HG03135 (cell line): ENCODE measurements around the gene SRA1.

Source experiments
- ATAC-seq: cut with Tn5 transposase; IDR thresholded peaks from one replicate; pipeline ENCODE4 v1.9.1; 2021; ENCODE audit warnings: mild to moderate bottlenecking, moderate library complexity; ENCODE audit not compliant: unreplicated experiment

Gene SRA1

DNA sequence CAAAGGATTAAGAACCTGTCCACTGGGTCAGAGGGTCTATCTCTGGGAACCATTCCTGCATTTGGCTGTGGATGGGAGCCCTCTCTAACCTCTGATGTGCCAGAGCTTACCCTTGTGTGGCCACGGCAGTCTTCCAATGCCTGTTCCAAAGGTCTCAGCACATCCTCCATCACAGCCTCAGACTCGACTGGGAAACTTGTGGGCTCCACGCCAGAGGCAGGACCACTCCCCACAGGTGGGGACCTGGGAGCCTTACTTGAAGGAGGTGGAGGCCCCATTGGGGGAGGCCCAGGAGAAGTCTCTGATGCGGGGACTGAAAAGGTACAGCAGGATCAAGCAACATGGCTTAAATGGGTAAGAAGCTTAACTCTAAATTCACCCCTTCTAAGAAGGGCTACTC is 5.4 kb downstream of the SRA1 start:
- ATAC-seq: no peak

DNA sequence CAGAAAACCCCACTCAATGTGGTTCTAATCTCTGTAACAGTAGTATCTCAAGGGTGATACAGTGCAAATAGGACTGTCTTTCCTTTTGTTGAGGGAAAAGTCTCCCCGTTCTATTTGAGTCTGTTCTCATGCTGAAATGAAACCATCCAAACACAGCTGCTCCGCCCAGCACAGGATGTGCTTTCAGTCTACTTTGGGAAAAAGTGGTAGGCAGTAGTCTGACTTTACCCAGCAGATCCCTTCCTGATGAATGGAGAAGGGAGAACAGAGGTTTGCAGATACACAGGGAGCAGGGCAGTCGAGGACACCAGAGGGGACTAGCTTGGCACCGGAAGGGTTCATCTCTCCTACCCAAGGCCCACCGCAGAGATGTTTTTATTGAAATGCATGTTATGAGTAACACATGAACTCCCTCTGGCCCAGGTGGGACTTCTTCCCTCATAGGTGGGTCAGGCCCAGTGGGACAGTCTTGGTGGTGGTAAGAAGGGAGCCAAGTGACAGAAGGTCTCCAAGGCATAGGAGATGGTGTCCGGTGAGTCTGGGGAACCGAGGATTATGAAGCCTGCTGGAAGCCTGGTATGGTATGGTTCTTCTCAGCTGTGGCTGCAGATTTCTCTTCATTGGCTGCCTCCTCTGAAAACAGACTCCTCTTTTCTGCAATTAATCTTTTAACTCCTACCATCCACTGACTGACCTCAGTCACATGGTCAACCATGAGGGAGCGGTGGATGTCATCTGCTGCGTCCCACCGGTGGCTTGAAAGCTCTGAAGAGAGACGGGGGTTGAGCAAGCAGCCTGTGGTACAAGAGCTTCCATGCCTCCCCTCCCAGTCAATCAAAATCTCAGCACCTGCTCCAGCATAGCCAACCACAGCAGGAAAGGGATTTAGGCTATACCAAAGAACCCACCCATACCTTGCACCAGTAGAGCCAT is 6.9 kb downstream of the SRA1 start:
- no peak for ATAC-seq

DNA sequence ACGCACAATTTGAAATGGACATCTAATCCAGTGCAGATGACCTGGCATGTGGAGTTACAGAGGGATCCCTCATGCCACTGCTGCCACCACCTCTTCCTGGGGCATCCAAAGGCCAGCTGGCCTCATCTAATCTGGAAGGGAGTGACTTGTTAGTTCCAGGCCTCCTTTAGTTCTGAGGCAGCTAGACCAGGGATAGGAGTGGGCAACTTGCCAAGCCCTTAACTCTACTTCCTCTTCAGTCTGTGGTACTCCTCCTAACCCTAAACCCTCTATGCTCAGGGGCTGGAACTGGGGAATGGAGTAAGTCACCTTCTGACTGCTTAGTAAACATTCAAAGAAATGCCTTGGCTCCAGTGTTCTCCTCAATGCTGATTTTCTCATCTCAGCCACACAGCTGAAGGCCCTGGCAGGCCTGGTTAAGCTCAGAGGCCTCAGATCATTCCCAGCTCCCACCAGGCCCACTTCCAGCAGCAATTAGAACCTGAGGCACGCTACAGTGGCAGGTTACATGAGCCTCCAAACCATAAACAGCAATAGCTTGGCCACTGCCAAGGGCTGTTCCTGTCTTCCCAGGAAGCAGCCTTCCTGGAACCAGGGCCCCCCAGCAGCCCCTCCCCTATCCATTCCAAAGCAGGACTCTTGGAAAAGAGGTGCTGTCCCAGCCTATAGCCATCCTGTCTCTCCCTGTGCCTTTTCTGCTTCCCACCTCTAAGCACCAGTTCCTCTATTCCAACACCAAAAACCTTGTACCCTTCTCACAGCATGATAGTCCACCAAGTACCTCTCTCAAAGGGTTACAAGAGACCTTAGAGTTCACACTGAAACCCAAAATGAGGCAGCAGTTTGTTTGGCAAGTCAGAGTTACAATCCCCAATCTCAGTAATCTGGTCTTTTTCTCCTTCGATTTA is 7.8 kb downstream of the SRA1 start:
- no peak for ATAC-seq

DNA sequence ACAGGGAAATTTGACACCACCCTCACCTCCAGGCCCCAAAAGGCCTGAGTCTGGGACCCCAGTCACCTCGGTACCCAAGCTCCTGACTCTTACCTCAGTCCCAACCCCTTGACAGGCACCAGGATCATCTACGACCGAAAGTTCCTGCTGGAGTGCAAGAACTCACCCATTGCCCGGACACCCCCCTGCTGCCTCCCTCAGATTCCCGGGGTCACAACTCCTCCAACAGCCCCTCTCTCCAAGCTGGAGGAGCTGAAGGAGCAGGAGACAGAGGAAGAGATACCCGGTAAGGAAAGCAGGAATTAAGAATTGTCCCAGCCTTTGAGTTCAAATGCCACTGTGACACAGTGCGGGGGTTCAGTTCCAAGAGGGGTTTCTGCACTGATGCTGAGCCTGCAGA is 8.5 kb downstream of the SRA1 start:
- ATAC-seq: no peak

DNA sequence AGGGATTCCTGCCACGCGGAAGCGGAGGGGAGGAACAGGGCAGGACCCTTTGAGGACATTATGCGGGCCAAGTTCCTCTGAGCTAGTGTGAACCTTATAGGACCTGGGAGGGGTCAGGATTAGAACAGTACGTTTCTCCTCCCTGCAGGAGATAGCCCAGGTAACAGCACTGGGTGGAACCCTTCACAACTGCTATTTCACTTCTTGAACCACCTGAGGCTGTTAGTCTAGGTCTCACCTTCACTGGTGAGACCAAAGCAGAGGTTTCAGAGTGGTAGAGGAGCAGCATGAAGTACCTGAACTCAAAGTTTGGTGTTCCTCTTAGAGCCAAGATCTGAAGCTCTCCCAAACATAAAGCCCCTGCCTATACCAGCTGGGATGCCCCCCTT is 9.0 kb downstream of the SRA1 start:
- ATAC-seq: no peak

DNA sequence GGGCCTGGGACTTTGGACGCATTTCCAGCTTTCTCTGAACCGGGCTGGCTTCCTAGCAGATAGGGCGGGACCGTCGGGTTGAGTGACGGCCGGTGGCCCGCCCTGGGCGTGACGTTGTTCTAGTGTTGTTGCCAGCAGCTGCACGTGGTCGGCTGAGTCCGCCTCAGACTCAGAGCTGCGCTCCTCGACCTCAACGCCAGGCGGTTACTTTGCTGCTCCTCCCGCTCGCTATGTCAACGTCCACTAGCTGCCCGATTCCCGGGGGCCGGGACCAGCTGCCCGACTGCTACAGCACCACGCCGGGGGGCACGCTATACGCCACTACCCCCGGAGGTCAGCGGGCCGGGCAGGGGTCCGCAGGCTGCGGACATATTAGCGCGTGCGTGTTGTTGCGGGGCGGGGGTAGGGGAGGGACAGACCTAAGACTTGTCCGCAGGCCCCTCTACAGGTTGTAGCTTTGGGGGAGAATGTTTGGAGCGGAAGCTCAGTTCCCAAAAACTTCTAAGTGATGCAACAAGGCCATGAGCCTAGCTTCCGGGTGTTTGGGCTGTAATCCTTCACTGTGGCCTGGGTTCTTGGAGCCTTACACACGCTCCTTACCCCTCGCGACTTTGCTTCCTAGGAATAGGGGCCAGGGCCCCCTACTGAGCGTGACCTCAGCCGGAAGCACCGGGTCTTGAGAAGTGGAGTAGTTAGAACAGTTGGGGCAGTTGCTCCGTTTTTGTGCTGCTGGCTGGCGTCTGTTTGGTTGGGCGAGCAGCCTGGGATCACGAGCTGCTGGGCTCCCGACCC is 9.6 kb downstream of the SRA1 start, which contains the start of gene EIF4EBP3:
EIF4EBP3 (plus strand) TSS at position 155 of the 792 bp plus-strand sequence; CDS start at position 231, 76 bp downstream.
- peak; percentile 99 for ATAC-seq

DNA sequence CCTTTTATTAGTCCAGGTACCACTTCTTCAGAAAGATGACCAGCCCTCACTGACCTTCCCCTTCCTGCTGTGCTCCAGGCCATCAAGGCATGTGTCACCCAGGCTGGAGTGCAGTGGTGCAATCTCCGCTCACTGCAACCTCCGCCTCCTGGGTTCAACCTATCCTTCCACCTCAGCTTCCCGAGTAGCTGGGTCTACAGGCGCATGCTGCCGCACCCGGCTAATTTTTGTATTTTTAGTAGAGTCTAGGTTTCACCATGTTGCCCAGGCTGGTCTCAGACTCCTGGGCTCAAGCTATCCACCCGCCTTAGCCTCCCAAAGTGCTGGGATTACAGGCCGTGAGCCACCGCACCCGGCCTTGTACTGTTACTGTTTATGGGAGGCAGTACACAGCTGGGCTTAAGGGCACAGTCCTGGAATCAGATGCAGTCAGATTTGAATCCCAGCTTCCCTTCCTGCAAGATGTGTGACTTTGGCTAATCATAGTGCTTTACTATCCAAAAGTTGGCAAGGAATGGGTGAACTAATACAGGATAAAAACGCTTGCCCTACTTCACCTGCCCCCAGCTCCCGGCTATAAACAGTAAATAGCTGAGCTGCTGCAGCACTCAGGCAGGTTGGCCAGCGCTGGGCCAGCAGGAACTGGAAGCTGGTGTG is 10.3 kb downstream of the SRA1 start:
- ATAC-seq: no peak

DNA sequence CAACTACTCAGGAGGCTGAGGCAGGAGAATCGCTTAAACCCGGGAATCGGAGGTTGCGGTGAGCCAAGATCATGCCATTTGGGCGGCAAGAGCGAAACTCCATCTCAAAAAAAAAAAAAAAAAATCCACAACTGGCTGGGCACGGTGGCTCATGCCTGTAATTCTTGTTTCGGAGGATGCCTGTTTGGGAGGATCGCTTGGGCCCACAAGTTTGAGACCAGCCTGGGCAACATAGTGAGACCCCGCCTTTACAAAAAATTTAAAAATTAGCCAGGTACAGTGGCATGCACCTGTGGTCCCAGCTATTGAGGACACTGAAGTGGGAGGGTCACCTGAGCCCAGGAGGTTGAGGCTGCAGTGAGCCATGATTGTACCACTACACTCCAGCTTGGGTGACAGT is 11.7 kb downstream of the SRA1 start:
- ATAC-seq: no peak

DNA sequence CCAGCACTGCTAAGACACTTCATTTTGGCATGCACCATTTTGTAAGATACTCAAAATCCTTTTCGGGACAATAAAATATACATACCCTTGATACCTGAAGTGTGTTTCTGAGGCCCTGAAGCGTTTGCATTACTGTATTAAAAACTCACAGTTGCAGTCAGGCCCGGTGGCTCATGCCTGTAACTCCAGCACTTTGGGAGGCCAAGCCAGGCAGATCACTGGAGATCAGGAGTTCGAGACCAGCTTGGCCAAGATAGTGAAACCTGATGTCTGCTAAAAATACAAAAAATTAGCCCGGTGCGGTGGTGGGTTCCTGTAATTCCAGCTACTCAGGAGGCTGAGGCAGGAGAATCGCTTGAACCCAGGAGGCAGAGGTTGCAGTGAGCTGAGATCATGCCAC is 12.3 kb downstream of the SRA1 start:
- ATAC-seq: no peak

DNA sequence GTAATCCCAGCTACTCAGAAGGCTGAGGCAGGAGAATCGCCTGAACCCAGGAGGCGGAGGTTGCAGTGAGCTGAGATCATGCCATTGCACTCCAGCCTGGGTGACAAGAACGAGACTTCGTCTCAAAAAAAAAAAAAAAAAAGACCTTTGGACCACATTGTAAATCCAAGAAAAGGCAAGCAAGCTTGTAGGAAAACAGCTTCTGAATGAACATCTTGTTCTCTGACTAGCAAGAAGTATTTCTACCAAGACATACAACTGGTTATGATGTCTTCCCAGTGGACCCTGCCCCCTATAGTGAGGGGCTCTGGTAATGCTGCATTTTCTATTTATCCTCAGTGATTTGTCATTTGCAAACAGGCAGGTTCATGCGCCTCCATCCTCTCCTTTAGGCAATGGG is 14.3 kb downstream of the SRA1 start:
- ATAC-seq: no peak

DNA sequence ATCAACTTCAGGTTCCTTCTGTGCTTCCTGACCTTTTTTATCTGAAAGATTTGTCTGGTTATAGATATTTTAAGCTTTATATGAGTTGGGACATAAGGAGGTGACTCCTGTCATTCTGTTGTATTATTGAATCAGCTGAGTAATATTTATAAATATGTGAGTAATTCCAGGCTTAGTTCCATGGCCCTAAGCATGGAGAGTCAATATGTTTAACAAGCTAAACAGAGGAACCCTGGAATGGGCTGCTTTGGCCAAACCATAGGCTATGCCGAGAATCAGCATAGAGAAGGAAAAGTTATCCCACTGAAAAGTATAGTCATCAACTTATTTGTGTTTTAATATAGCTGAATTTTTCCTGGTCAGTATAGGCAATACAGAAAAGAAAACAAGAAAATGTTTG is 17.0 kb downstream of the SRA1 start:
- no peak for ATAC-seq

DNA sequence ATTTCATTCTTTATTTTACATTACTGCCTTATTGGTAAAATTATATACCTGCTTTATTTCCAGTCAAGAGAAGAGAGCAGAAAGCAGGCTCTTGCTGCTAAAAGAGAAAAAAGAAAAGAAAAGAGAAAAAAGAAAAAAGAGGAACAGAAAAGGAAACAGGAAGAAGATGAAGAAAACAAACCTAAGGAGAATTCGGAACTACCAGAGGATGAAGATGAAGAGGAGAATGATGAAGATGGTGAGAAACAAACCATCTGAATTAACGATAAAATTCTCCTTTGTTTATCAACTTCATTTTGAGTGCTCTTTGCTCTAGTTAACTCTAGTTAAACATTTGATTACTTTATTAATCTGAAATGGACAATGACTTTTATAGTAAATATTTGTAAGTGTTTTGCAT is 33.3 kb downstream of the SRA1 start:
- no peak for ATAC-seq

DNA sequence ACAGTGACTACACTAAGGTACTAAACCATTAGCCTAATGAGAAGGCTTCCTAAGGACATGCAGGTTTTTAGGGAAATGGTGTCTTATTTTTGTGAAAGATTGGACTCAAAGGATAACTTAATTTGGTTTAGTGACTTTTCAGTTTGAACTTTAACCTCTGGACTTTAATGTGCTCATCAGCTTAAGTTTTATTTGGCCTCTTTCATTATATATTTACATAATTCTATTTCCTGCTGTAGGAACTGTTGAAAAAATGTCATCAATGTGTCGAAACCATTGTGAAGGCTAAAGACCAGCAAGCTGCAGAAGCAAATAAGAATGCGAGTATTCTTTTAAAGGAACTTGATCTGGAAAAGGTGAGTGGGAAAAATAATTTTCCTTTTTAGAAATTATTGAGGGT is 44.1 kb downstream of the SRA1 start:
- no peak for ATAC-seq

DNA sequence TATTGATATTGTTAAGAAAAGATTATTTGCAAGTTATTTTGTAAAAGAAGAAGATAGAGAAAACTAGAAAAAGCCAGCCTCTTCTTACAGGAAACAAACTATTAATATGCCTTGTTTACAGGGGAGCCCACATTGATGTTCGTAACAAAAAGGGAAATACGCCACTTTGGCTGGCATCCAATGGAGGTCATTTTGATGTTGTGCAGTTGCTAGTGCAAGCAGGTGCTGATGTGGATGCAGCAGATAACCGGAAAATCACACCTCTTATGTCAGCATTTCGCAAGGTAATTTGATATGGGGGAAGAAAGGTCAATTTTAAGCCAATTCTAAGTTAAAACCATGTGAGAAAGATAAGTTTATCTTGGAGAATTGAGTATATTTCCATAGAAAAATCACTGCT is 47.4 kb downstream of the SRA1 start:
- ATAC-seq: no peak

DNA sequence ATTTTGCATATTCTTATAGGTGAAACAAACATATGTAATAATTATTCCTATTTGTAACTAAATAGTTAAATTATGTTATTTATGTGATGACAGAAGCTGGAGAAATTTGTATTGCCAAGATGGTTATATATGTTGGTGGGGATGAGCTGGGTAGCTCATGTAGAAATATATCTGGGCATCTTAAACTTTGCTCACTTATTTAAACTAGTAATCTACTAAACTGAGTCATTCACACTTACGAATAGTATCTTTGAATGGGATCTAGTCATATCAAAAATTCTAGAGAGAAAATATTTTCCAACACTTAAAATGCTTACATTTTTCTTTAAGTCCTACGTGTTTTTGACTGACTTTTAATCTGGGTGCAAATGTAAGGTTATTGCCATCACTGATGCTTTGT is 54.4 kb downstream of the SRA1 start:
- no peak for ATAC-seq
